SK-N-SH treated with all-trans-retinoic acid at 6 μM for 48 hours (cell line): Measurements from ENCODE around the gene PPM1B.

Source experiments
- ATAC-seq: fragments of 200-7000 bp; cut with Tn5 transposase; 3 replicates; pipeline ENCODE4 v1.9.1; 2020; ENCODE audit warnings: mild to moderate bottlenecking, moderate library complexity
- ARNTL ChIP-seq: fragments of 450-650 bp; formaldehyde crosslinking; IDR thresholded peaks from 2 replicates; pipeline ENCODE4 v1.5.0; 2020; ENCODE audit warnings: low read depth, mild to moderate bottlenecking, moderate library complexity, borderline replicate concordance
- BACH2 ChIP-seq: fragments of 250-450 bp; sonication (Bioruptor Pico); IDR thresholded peaks from 2 replicates; pipeline ENCODE4 v1.9.0; 2021; ENCODE audit warnings: mild to moderate bottlenecking, borderline replicate concordance
- CREB5 ChIP-seq: fragments of 250-450 bp; sonication (Bioruptor Pico); IDR thresholded peaks from 2 replicates; pipeline ENCODE4 v1.5.1; 2020; ENCODE audit warnings: low read depth, mild to moderate bottlenecking, moderate library complexity
- CSRNP3 ChIP-seq: fragments of 250-450 bp; sonication (Bioruptor Pico); IDR thresholded peaks from 2 replicates; pipeline ENCODE4 v1.5.1; 2021; ENCODE audit warnings: mild to moderate bottlenecking, moderate library complexity
- ESRRG ChIP-seq: fragments of 250-450 bp; sonication (Bioruptor Pico); IDR thresholded peaks from 2 replicates; pipeline ENCODE4 v1.6.1; 2021; ENCODE audit warnings: mild to moderate bottlenecking
- GLIS3 ChIP-seq: fragments of 250-450 bp; sonication (Bioruptor Pico); IDR thresholded peaks from 2 replicates; pipeline ENCODE4 v1.5.0; 2020; ENCODE audit warnings: mild to moderate bottlenecking, moderate library complexity
- ISL1 ChIP-seq: fragments of 250-450 bp; sonication (Bioruptor Pico); IDR thresholded peaks from 2 replicates; pipeline ENCODE4 v2.1.2; 2022; ENCODE audit warnings: mild to moderate bottlenecking, moderate library complexity
- OSR1 ChIP-seq: fragments of 250-450 bp; sonication (Bioruptor Pico); IDR thresholded peaks from 2 replicates; pipeline ENCODE4 v1.8.0; 2022; ENCODE audit warnings: moderate library complexity, mild to moderate bottlenecking, inconsistent platforms
- POU6F1 ChIP-seq: fragments of 250-450 bp; sonication (Bioruptor Pico); IDR thresholded peaks from 2 replicates; pipeline ENCODE4 v1.8.0; 2021; ENCODE audit warnings: low read depth, mild to moderate bottlenecking, moderate library complexity, borderline replicate concordance
- PPARA ChIP-seq: fragments of 250-450 bp; sonication (Bioruptor Pico); IDR thresholded peaks from 2 replicates; pipeline ENCODE4 v1.5.0; 2020; ENCODE audit warnings: mild to moderate bottlenecking, borderline replicate concordance
- RARB ChIP-seq: fragments of 250-450 bp; sonication (Bioruptor Pico); IDR thresholded peaks from 2 replicates; pipeline ENCODE4 v1.8.0; 2021; ENCODE audit warnings: mild to moderate bottlenecking, moderate library complexity
- SNAI2 ChIP-seq: fragments of 250-450 bp; sonication (Bioruptor Pico); IDR thresholded peaks from 2 replicates; pipeline ENCODE4 v1.5.0; 2020; ENCODE audit warnings: mild to moderate bottlenecking, moderate library complexity
- TCF4 ChIP-seq: fragments of 250-450 bp; sonication (Bioruptor Pico); IDR thresholded peaks from 2 replicates; pipeline ENCODE4 v1.8.0; 2021; ENCODE audit warnings: mild to moderate bottlenecking, moderate library complexity, borderline replicate concordance
- TOX ChIP-seq: fragments of 250-450 bp; sonication (Bioruptor Pico); IDR thresholded peaks from 2 replicates; pipeline ENCODE4 v1.8.0; 2021; ENCODE audit warnings: mild to moderate bottlenecking, moderate library complexity, borderline replicate concordance
- ZC3H10 ChIP-seq: fragments of 250-450 bp; sonication (Bioruptor Pico); IDR thresholded peaks from 2 replicates; pipeline ENCODE4 v1.5.1; 2021; ENCODE audit warnings: mild to moderate bottlenecking, moderate library complexity
- ZFP3 ChIP-seq: fragments of 250-450 bp; sonication (Bioruptor Pico); IDR thresholded peaks from 2 replicates; pipeline ENCODE4 v1.5.0; 2020; ENCODE audit warnings: mild to moderate bottlenecking, moderate library complexity
- ZFP30 ChIP-seq: fragments of 450-650 bp; formaldehyde crosslinking; IDR thresholded peaks from 2 replicates; pipeline ENCODE4 v1.5.0; 2022; ENCODE audit warnings: mild to moderate bottlenecking, moderate library complexity
- ZNF565 ChIP-seq: fragments of 450-650 bp; formaldehyde crosslinking; conservative IDR thresholded peaks from 2 replicates; pipeline ENCODE4 v1.5.0; 2020; ENCODE audit warnings: low read depth, mild to moderate bottlenecking, moderate library complexity
- ZNF70 ChIP-seq: fragments of 450-650 bp; formaldehyde crosslinking; IDR thresholded peaks from 2 replicates; pipeline ENCODE4 v1.5.0; 2020; ENCODE audit warnings: mild to moderate bottlenecking, moderate library complexity
- ZNF8 ChIP-seq: fragments of 450-650 bp; formaldehyde crosslinking; IDR thresholded peaks from 2 replicates; pipeline ENCODE4 v1.5.0; 2020; ENCODE audit warnings: mild to moderate bottlenecking, moderate library complexity
- TF ChIP-seq, protein P1 (sequence below): fragments of 250-450 bp; sonication (Bioruptor Pico); IDR thresholded peaks from 2 replicates; pipeline ENCODE4 v1.5.0; 2020; ENCODE audit warnings: mild to moderate bottlenecking, moderate library complexity
- TF ChIP-seq, protein P2 (sequence below): fragments of 250-450 bp; sonication (Bioruptor Pico); IDR thresholded peaks from 2 replicates; pipeline ENCODE4 v1.8.0; 2020; ENCODE audit warnings: mild to moderate bottlenecking, moderate library complexity, borderline replicate concordance

Gene PPM1B

GRCh38 chr2:44210362-44210761, 41.7 kb downstream of the PPM1B start:
- no peak for TF ChIP-seq TOX (CRISPR knock-in tag)
- TF ChIP-seq ZFP3 (CRISPR knock-in tag) = no peak
- no peak for TF ChIP-seq PPARA (CRISPR knock-in tag)
- TF ChIP-seq, protein P1, sequence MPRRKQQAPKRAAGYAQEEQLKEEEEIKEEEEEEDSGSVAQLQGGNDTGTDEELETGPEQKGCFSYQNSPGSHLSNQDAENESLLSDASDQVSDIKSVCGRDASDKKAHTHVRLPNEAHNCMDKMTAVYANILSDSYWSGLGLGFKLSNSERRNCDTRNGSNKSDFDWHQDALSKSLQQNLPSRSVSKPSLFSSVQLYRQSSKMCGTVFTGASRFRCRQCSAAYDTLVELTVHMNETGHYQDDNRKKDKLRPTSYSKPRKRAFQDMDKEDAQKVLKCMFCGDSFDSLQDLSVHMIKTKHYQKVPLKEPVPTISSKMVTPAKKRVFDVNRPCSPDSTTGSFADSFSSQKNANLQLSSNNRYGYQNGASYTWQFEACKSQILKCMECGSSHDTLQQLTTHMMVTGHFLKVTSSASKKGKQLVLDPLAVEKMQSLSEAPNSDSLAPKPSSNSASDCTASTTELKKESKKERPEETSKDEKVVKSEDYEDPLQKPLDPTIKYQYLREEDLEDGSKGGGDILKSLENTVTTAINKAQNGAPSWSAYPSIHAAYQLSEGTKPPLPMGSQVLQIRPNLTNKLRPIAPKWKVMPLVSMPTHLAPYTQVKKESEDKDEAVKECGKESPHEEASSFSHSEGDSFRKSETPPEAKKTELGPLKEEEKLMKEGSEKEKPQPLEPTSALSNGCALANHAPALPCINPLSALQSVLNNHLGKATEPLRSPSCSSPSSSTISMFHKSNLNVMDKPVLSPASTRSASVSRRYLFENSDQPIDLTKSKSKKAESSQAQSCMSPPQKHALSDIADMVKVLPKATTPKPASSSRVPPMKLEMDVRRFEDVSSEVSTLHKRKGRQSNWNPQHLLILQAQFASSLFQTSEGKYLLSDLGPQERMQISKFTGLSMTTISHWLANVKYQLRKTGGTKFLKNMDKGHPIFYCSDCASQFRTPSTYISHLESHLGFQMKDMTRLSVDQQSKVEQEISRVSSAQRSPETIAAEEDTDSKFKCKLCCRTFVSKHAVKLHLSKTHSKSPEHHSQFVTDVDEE (CRISPR knock-in tag) = no peak
- TF ChIP-seq ZNF565 (CRISPR knock-in tag) = no peak
- no peak for TF ChIP-seq ARNTL (CRISPR knock-in tag)
- no peak for TF ChIP-seq POU6F1 (CRISPR knock-in tag)
- no peak for TF ChIP-seq OSR1 (CRISPR knock-in tag)
- TF ChIP-seq ESRRG (CRISPR knock-in tag) = no peak

GRCh38 chr2:44211183-44211582, 42.5 kb downstream of the PPM1B start:
- no peak for ATAC-seq

More at GRCh38 chr2:44210362-44210761, 41.7 kb downstream of the PPM1B start:
- ATAC-seq = no peak

DNA sequence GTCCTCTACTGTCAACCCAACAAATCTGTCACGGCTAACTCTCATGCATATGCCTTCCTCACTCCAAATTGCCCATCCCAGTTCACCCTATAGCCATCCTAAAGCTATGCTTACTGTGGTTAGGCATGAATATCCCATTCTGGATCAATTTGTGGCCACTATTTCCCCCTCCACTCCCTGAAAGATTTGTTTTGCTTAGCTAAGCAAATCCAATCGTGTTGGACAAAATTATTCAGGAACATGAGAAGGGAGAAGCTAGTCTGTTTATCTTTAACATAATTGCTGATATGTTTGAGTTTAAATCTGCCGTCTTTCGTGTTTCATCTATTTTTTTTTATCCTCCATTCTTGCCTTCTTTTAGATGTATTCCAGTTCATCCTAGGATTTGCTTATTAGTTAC, 43.6 kb downstream of the PPM1B start:
- no peak for ATAC-seq
- TF ChIP-seq ZNF70 (CRISPR knock-in tag) (no peak), OSR1 (CRISPR knock-in tag) (no peak), TCF4 (CRISPR knock-in tag) (no peak), ZC3H10 (no peak), POU6F1 (CRISPR knock-in tag) (no peak), ZFP3 (CRISPR knock-in tag) (no peak), CREB5 (CRISPR knock-in tag) (no peak), SNAI2 (CRISPR knock-in tag) (no peak), BACH2 (CRISPR knock-in tag) (no peak), PPARA (CRISPR knock-in tag) (no peak)
- TF ChIP-seq, protein P2, sequence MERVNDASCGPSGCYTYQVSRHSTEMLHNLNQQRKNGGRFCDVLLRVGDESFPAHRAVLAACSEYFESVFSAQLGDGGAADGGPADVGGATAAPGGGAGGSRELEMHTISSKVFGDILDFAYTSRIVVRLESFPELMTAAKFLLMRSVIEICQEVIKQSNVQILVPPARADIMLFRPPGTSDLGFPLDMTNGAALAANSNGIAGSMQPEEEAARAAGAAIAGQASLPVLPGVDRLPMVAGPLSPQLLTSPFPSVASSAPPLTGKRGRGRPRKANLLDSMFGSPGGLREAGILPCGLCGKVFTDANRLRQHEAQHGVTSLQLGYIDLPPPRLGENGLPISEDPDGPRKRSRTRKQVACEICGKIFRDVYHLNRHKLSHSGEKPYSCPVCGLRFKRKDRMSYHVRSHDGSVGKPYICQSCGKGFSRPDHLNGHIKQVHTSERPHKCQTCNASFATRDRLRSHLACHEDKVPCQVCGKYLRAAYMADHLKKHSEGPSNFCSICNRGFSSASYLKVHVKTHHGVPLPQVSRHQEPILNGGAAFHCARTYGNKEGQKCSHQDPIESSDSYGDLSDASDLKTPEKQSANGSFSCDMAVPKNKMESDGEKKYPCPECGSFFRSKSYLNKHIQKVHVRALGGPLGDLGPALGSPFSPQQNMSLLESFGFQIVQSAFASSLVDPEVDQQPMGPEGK (CRISPR knock-in tag) = no peak

More at GRCh38 chr2:44211183-44211582, 42.5 kb downstream of the PPM1B start:
- no peak for TF ChIP-seq ISL1
- TF ChIP-seq ZNF70 (CRISPR knock-in tag) = no peak
- TF ChIP-seq CSRNP3 (CRISPR knock-in tag) = no peak
- TF ChIP-seq PPARA (CRISPR knock-in tag) = no peak
- no peak for TF ChIP-seq ARNTL (CRISPR knock-in tag)
- no peak for TF ChIP-seq ZFP30 (CRISPR knock-in tag)
- TF ChIP-seq ZNF565 (CRISPR knock-in tag) = no peak
- no peak for TF ChIP-seq BACH2 (CRISPR knock-in tag)
- no peak for TF ChIP-seq GLIS3 (CRISPR knock-in tag)
- no peak for TF ChIP-seq RARB (CRISPR knock-in tag)
- TF ChIP-seq OSR1 (CRISPR knock-in tag) = no peak
- TF ChIP-seq TCF4 (CRISPR knock-in tag) = no peak
- no peak for TF ChIP-seq ZNF8 (CRISPR knock-in tag)
- TF ChIP-seq ESRRG (CRISPR knock-in tag) = no peak
- TF ChIP-seq, protein P1 (CRISPR knock-in tag) = no peak
- TF ChIP-seq ZFP3 (CRISPR knock-in tag) = no peak
